Uterus (tissue), 4 donors: ENCODE results near the gene PAIP2B. TPM values are rescaled to one million over a fixed set of nuclear protein-coding genes. Genes with fewer than 3 reads are reported as not detected.

Experiments
- DNase-seq, 2 donors: peaks; one replicate each; pipeline ENCODE4 v3.0.0-alpha.2; 2019 to 2020
- H3K27ac ChIP-seq, 2 donors: fragments of 200-600 bp; sonication (generic); 1 replicate in 1 of 2; 2 replicates in 1 of 2; pipeline ENCODE4 v1.5.1; 2016 to 2018
- H3K27me3 ChIP-seq, 2 donors: fragments of 200-600 bp; sonication (generic); one replicate each; pipeline ENCODE4 v1.5.1; 2018 to 2019; ENCODE audit warnings: control low read depth in 1 of 2
- H3K36me3 ChIP-seq, 2 donors: fragments of 200-600 bp; sonication (generic); one replicate each; pipeline ENCODE4 v1.5.1; 2019; ENCODE audit warnings: control low read depth in 1 of 2
- H3K4me1 ChIP-seq, 2 donors: fragments of 200-600 bp; sonication (generic); one replicate each; pipeline ENCODE4 v1.5.1; 2018 to 2019; ENCODE audit warnings: control low read depth in 1 of 2
- H3K4me3 ChIP-seq, 2 donors: fragments of 200-600 bp; sonication (generic); 1 replicate in 1 of 2; 2 replicates in 1 of 2; pipeline ENCODE4 v1.5.1; 2018 to 2019; ENCODE audit warnings: mild to moderate bottlenecking in 1 of 2
- H3K9me3 ChIP-seq, 2 donors: fragments of 200-600 bp; sonication (generic); one replicate each; pipeline ENCODE4 v1.5.1; 2019; ENCODE audit warnings: control low read depth in 1 of 2
- CTCF ChIP-seq, 4 experiments: fragments of 200-600 bp in 2 of 4; fragments of 450-650 bp in 2 of 4; sonication (generic) in 2 of 4; IDR thresholded peaks; one replicate each; pipeline ENCODE4 v1.5.1; 2016 to 2019; ENCODE audit warnings: antibody characterized with exemption in 4 of 4, mild to moderate bottlenecking in 2 of 4, moderate library complexity in 1 of 4
- POLR2A ChIP-seq, 2 donors: fragments of 450-650 bp; IDR thresholded peaks; one replicate each; pipeline ENCODE4 v1.6.1; 2016; ENCODE audit warnings: antibody characterized with exemption in 2 of 2, mild to moderate bottlenecking in 1 of 2, moderate library complexity in 1 of 2
- intact Hi-C: fragments of 100-400 bp; cut with DNase I; formaldehyde crosslinking; loops from one replicate; pipeline ENCODE4 v1.15.1; 2023; ENCODE audit warnings: low total_unique reads
- total RNA-seq, 4 donors: library from RNA; depleted of rRNA in 3 of 4; stranded (reverse); fragments of >200 nt in 3 of 4; gene quantifications; one replicate each; pipeline versions ENCODE4 v1.1.0 to v1.2.4, GENCODE V29; 2014 to 2023
- donor health status: DM: yes; HTN: yes; CAD: no.

Gene PAIP2B, protein sequence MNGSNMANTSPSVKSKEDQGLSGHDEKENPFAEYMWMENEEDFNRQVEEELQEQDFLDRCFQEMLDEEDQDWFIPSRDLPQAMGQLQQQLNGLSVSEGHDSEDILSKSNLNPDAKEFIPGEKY
- 10 to 100 TPM in 2 of 4 donors, 1 to 10 TPM in 2; 3.6 to 12.9 (median 8.7) TPM for total RNA-seq

GRCh38 chr2:71226965-71227560 is at the start of gene PAIP2B:
TSS of gene PAIP2B (minus strand) at chr2:71227103. CDS start at chr2:71202589, 24,514 bp downstream.
- TF ChIP-seq CTCF (IDR thresholded peaks at IDR 0.05) = no peak
- TF ChIP-seq POLR2A (IDR thresholded peaks at IDR 0.05) = peak; percentile 75 to 82
- Histone ChIP-seq H3K9me3 (no peaks in the 10 kb centered on the region), H3K4me1 (peaks cover 0 to 12% of the 10 kb centered on the region in 2 donors), H3K27ac (peak within 1 kb of the TSS; percentile 76 to 93), H3K36me3 (no peaks in the 10 kb centered on the region), H3K27me3 (no peaks in the 10 kb centered on the region), H3K4me3 (peak within 1 kb of the TSS; percentile 67 to 87)
- intact Hi-C loops = no loop called here
- peak; percentile 99 for DNase-seq

DNA sequence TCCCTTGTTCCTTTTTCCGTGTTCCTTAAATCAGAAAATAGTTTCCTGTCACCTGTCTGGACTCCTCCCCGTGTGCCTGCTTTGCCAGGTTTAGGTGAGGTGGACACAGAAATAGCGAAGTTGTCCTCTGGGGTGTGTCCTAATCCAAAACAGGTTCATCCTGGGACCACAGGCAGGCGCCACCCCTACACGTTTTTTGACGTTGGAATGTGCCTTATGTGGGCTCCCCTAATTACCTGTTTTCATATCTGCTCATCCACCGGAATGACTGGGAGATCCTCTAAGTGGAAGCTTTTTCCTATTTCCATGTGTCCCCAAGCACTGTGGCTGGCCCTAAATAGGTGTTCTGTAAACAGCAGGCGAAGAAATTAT is 49.0 kb upstream of the PAIP2B start:
- Histone ChIP-seq H3K27ac (no peak overlapping the region), H3K4me1 (peaks cover 0 to 19% of the 10 kb centered on the region in 2 donors), H3K9me3 (peaks cover 0 to 3% of the 10 kb centered on the region in 2 donors), H3K27me3 (peaks cover 5 to 37% of the 10 kb centered on the region in 2 donors), H3K4me3 (peak overlapping the region in 1 of 2 donors; percentile 39), H3K36me3 (no peaks in the 10 kb centered on the region)
- no peak for TF ChIP-seq POLR2A (IDR thresholded peaks at IDR 0.05)
- DNase-seq = no peak
- intact Hi-C loops = no loop called here

DNA sequence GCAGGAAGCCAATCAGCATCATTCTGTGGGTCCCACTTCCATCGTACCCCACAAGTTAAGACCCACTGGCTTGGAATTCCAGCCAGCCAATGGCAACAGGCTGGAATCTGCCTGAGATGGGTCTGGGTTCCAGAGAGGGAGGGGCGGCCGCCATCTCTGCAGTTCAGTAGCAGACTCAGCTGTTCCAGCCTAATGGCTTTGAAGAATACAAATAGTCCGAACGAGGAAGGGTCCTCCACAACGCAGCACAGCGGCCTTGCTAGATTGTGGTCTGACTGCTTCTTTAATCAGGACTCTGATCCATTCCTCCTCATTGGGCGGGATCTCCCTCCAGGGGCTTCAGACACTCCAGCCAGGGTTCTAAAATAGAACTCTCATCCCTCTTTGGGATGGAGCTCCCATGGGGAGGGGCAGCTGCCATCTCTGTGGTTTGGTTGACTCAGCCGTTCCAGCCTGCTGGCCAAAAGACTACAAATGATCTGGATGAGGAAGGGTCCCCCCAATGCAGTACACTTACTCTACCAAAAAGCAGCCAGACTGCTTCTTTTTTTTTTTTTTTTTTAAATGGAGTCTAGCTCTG is 42.7 kb upstream of the PAIP2B start:
- H3K36me3 ChIP-seq = no peaks in the 10 kb centered on the region
- H3K4me3 ChIP-seq = no peak overlapping the region
- H3K4me1 ChIP-seq = no peaks in the 10 kb centered on the region
- H3K27ac ChIP-seq = no peak overlapping the region
- TF ChIP-seq CTCF (IDR thresholded peaks at IDR 0.05) (no peak), POLR2A (IDR thresholded peaks at IDR 0.05) (no peak)
- H3K9me3 ChIP-seq = no peaks in the 10 kb centered on the region
- DNase-seq = no peak
- intact Hi-C loops = no loop called here
- no peaks in the 10 kb centered on the region for H3K27me3 ChIP-seq

DNA sequence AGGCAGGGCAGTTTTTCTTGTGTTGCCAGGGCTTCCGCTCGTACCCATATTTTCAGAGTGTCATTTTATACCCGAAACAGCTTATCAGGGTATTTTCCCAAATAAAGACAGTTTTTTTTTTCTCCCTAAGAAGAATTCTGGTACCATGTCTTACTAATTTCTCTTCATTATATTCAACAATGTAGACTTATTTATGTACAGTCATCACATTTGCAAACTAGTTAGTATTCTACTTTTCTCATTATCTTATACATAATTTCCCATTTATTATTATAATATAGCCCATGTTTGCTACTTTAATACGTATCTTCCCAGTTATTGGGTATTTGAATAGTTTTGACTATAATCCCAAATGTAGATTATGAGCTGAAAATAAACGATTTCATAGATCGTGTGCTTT is 36.5 kb upstream of the PAIP2B start:
- no peak for DNase-seq
- Histone ChIP-seq H3K4me3 (no peak overlapping the region), H3K9me3 (no peaks in the 10 kb centered on the region), H3K27me3 (no peaks in the 10 kb centered on the region), H3K4me1 (no peaks in the 10 kb centered on the region), H3K36me3 (no peaks in the 10 kb centered on the region), H3K27ac (no peak overlapping the region)
- TF ChIP-seq CTCF (IDR thresholded peaks at IDR 0.05) = no peak
- TF ChIP-seq POLR2A (IDR thresholded peaks at IDR 0.05) = no peak
- intact Hi-C loops = no loop called here

DNA sequence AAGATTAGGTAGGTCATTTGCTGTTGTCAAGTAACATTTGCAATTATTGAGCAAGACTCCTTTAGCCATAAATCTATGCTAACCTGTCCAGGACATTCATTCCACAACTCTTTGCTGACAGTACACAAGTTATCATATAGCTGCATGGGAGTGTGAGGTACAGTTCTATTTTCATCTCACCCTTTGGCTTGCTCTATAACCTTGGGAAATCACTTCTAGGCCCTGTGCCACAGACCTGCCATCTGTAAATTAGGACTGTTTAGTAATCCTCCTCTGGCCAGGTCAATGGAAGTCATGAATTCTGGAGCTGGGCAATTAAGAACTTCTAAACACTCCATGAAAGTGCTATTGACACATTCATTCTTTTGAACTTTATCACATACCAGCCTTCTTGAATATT is 34.6 kb upstream of the PAIP2B start:
- Histone ChIP-seq H3K4me3 (no peak overlapping the region), H3K27me3 (no peaks in the 10 kb centered on the region), H3K4me1 (no peaks in the 10 kb centered on the region), H3K36me3 (no peaks in the 10 kb centered on the region), H3K9me3 (no peaks in the 10 kb centered on the region), H3K27ac (no peak overlapping the region)
- TF ChIP-seq CTCF (IDR thresholded peaks at IDR 0.05) (no peak), POLR2A (IDR thresholded peaks at IDR 0.05) (no peak)
- intact Hi-C loops = no loop called here
- no peak for DNase-seq
